SK-N-SH (cell line): Measurements from ENCODE around the gene TMTC2.

ENCODE experiments used
- CHD2 ChIP-seq: fragments of 150-350 bp; IDR thresholded peaks from 2 replicates; pipeline ENCODE4 v1.6.1; 2018; ENCODE audit warnings: low read length; ENCODE audit not compliant: partially characterized antibody
- CTCF ChIP-seq: fragments of 200-600 bp; sonication (generic); IDR thresholded peaks from 2 replicates; pipeline ENCODE4 v1.6.1; 2017; ENCODE audit warnings: antibody characterized with exemption, mild to moderate bottlenecking, moderate library complexity
- EP300 ChIP-seq, 2 experiments: IDR thresholded peaks; 2 replicates each; pipeline versions ENCODE4 v1.4.0 to v1.6.1; 2012; ENCODE audit warnings: borderline replicate concordance in 1 of 2, low read depth in 1 of 2, low read length in 1 of 2
- JUND ChIP-seq: IDR thresholded peaks from 2 replicates; pipeline ENCODE4 v1.4.0; 2012
- NFIC ChIP-seq: IDR thresholded peaks from 2 replicates; pipeline ENCODE4 v1.4.0; 2012; ENCODE audit warnings: borderline replicate concordance
- NRF1 ChIP-seq: IDR thresholded peaks from 2 replicates; pipeline ENCODE4 v1.6.1; 2012; ENCODE audit warnings: low read depth, mild to moderate bottlenecking, low read length
- PBX3 ChIP-seq: IDR thresholded peaks from 2 replicates; pipeline ENCODE4; 2012
- POLR2AphosphoS5 ChIP-seq: IDR thresholded peaks from 2 replicates; pipeline ENCODE4 v1.6.1; 2012; ENCODE audit warnings: low read depth, low read length
- RCOR1 ChIP-seq: fragments of 150-350 bp; IDR thresholded peaks from 2 replicates; pipeline ENCODE4 v1.6.1; 2017; ENCODE audit warnings: antibody characterized with exemption, low read length
- RFX5 ChIP-seq: IDR thresholded peaks from 2 replicates; pipeline ENCODE4 v1.6.1; 2012; ENCODE audit warnings: mild to moderate bottlenecking, improper control_type of control experiment, low read length
- SIN3A ChIP-seq: IDR thresholded peaks from 2 replicates; pipeline ENCODE4 v1.6.1; 2012; ENCODE audit warnings: low read depth, mild to moderate bottlenecking, low read length, moderate library complexity, borderline replicate concordance
- SMC3 ChIP-seq: IDR thresholded peaks from 2 replicates; pipeline ENCODE4 v1.6.1; 2012; ENCODE audit warnings: low read depth, low read length, improper control_type of control experiment
- TAF1 ChIP-seq: IDR thresholded peaks from 2 replicates; pipeline ENCODE4 v1.6.1; 2012; ENCODE audit warnings: low read depth, mild to moderate bottlenecking, low read length, moderate library complexity, borderline replicate concordance

GRCh38 chr12:83005534-83006197 lies 319.0 kb downstream of the TMTC2 start:
- TF ChIP-seq CTCF (no peak), EP300 (IDR thresholded peaks at IDR 0.05; ENCODE audit: borderline replicate concordance in 1 of 2, low read depth in 1 of 2, low read length in 1 of 2) (no peak), NRF1 (no peak), SIN3A (no peak), NFIC (no peak), RCOR1 (no peak), SMC3 (no peak), RFX5 (no peak), PBX3 (no peak), TAF1 (no peak), JUND (no peak), CHD2 (no peak), POLR2AphosphoS5 (no peak)
